MG63 (cell line): ENCODE data around the gene DMD. TPM values are rescaled to one million over a fixed set of nuclear protein-coding genes. Genes with fewer than 3 reads are reported as not detected.
"Not testable (repeated sequence)": the region's sequence is repeated elsewhere in the genome, so short reads cannot be mapped to it uniquely, and the experiment has no call there.

Source experiments
- DNase-seq: peaks from one replicate; pipeline ENCODE4 v3.0.0-alpha.2; 2020
- H3K27me3 ChIP-seq: fragments of 250-450 bp; sonication (Bioruptor Pico); 2 replicates; pipeline ENCODE4 v1.5.1; 2020; ENCODE audit warnings: mild to moderate bottlenecking, moderate library complexity
- H3K36me3 ChIP-seq: fragments of 250-450 bp; sonication (Bioruptor Pico); 2 replicates; pipeline ENCODE4 v1.5.1; 2020; ENCODE audit warnings: mild to moderate bottlenecking, moderate library complexity
- H3K4me3 ChIP-seq: fragments of 250-450 bp; sonication (Bioruptor Pico); 2 replicates; pipeline ENCODE4 v1.5.1; 2020; ENCODE audit warnings: mild to moderate bottlenecking, moderate library complexity
- H3K9me3 ChIP-seq: fragments of 250-450 bp; sonication (Bioruptor Pico); 2 replicates; pipeline ENCODE4 v1.5.1; 2020; ENCODE audit warnings: mild to moderate bottlenecking, moderate library complexity
- total RNA-seq: library from RNA; depleted of rRNA; stranded (reverse); fragments of >200 nt; shearing (Covaris generic); gene quantifications from 2 replicates; pipeline ENCODE4 v1.2.3, GENCODE V29; 2014; ENCODE audit warnings: low replicate concordance

The DMD gene
- total RNA-seq, 1 experiment from 2014 or later: 11.5 TPM

- DNase-seq: no peak
- no peaks in the 10 kb centered on the region for H3K27me3 ChIP-seq
Measured at GRCh38 chrX:32443841-32444240, 767.5 kb downstream of the DMD start.

GRCh38 chrX:32421266-32421665, 790.1 kb downstream of the DMD start:
- Histone ChIP-seq H3K4me3 (no peak overlapping the region), H3K27me3 (no peaks in the 10 kb centered on the region), H3K9me3 (no peaks in the 10 kb centered on the region), H3K36me3 (no peaks in the 10 kb centered on the region)
- DNase-seq: no peak

More at GRCh38 chrX:32443841-32444240, 767.5 kb downstream of the DMD start:
- Histone ChIP-seq H3K36me3 (no peaks in the 10 kb centered on the region), H3K4me3 (no peak overlapping the region), H3K9me3 (no peaks in the 10 kb centered on the region)

GRCh38 chrX:32408389-32408788, 803.0 kb downstream of the DMD start:
- Histone ChIP-seq H3K4me3 (no peak overlapping the region), H3K36me3 (no peaks in the 10 kb centered on the region), H3K9me3 (no peaks in the 10 kb centered on the region), H3K27me3 (no peaks in the 10 kb centered on the region)
- no peak for DNase-seq

GRCh38 chrX:32397562-32398216, 813.7 kb downstream of the DMD start:
- no peak for DNase-seq
- Histone ChIP-seq H3K27me3 (no peaks in the 10 kb centered on the region), H3K36me3 (no peaks in the 10 kb centered on the region), H3K9me3 (no peaks in the 10 kb centered on the region), H3K4me3 (no peak overlapping the region)

- no peak overlapping the region for H3K4me3 ChIP-seq
- no peaks in the 10 kb centered on the region for H3K27me3 ChIP-seq
- no peak for DNase-seq
- no peaks in the 10 kb centered on the region for H3K9me3 ChIP-seq
- no peaks in the 10 kb centered on the region for H3K36me3 ChIP-seq
Measured at GRCh38 chrX:32395878-32396277, 815.5 kb downstream of the DMD start.

- no peak overlapping the region for H3K4me3 ChIP-seq
- no peak for DNase-seq
- H3K27me3 ChIP-seq: no peaks in the 10 kb centered on the region
- no peaks in the 10 kb centered on the region for H3K9me3 ChIP-seq
- H3K36me3 ChIP-seq: no peaks in the 10 kb centered on the region
Measured at GRCh38 chrX:32392655-32393054, 818.7 kb downstream of the DMD start.

GRCh38 chrX:32370456-32371205, 840.7 kb downstream of the DMD start:
- no peaks in the 10 kb centered on the region for H3K36me3 ChIP-seq
- no peak for DNase-seq
- no peaks in the 10 kb centered on the region for H3K27me3 ChIP-seq
- H3K9me3 ChIP-seq: no peaks in the 10 kb centered on the region
- no peak overlapping the region for H3K4me3 ChIP-seq

- no peaks in the 10 kb centered on the region for H3K27me3 ChIP-seq
- H3K36me3 ChIP-seq: no peaks in the 10 kb centered on the region
- H3K9me3 ChIP-seq: no peaks in the 10 kb centered on the region
- no peak for DNase-seq
- H3K4me3 ChIP-seq: no peak overlapping the region
Measured at GRCh38 chrX:32293962-32294700, 917.2 kb downstream of the DMD start.

- Histone ChIP-seq H3K36me3 (no peaks in the 10 kb centered on the region), H3K4me3 (no peak overlapping the region), H3K27me3 (no peaks in the 10 kb centered on the region), H3K9me3 (no peaks in the 10 kb centered on the region)
- DNase-seq: no peak
Measured at GRCh38 chrX:32289356-32289755, 922.0 kb downstream of the DMD start.

- no peaks in the 10 kb centered on the region for H3K27me3 ChIP-seq
- no peak overlapping the region for H3K4me3 ChIP-seq
- H3K36me3 ChIP-seq: no peaks in the 10 kb centered on the region
- H3K9me3 ChIP-seq: no peaks in the 10 kb centered on the region
- DNase-seq: no peak
Measured at GRCh38 chrX:32281853-32282252, 929.5 kb downstream of the DMD start.

- H3K4me3 ChIP-seq: no peak overlapping the region
- no peak for DNase-seq
- H3K36me3 ChIP-seq: no peaks in the 10 kb centered on the region
- no peaks in the 10 kb centered on the region for H3K9me3 ChIP-seq
- H3K27me3 ChIP-seq: no peaks in the 10 kb centered on the region
Measured at GRCh38 chrX:32280921-32281320, 930.4 kb downstream of the DMD start.

- no peaks in the 10 kb centered on the region for H3K9me3 ChIP-seq
- no peaks in the 10 kb centered on the region for H3K27me3 ChIP-seq
- no peaks in the 10 kb centered on the region for H3K36me3 ChIP-seq
- no peak overlapping the region for H3K4me3 ChIP-seq
- no peak for DNase-seq
Measured at GRCh38 chrX:32280489-32280888, 930.9 kb downstream of the DMD start.

- H3K4me3 ChIP-seq: no peak overlapping the region
- no peaks in the 10 kb centered on the region for H3K9me3 ChIP-seq
- DNase-seq: no peak
- no peaks in the 10 kb centered on the region for H3K36me3 ChIP-seq
- H3K27me3 ChIP-seq: no peaks in the 10 kb centered on the region
Measured at GRCh38 chrX:32276153-32276552, 935.2 kb downstream of the DMD start.

GRCh38 chrX:32269866-32270265, 941.5 kb downstream of the DMD start:
- no peak for DNase-seq
- Histone ChIP-seq H3K9me3 (no peaks in the 10 kb centered on the region), H3K36me3 (no peaks in the 10 kb centered on the region), H3K4me3 (no peak overlapping the region), H3K27me3 (no peaks in the 10 kb centered on the region)

- Histone ChIP-seq H3K9me3 (no peaks in the 10 kb centered on the region), H3K4me3 (no peak overlapping the region), H3K27me3 (no peaks in the 10 kb centered on the region), H3K36me3 (no peaks in the 10 kb centered on the region)
- no peak for DNase-seq
Measured at GRCh38 chrX:32268207-32268606, 943.1 kb downstream of the DMD start.

GRCh38 chrX:32267796-32268195, 943.6 kb downstream of the DMD start:
- Histone ChIP-seq H3K36me3 (no peaks in the 10 kb centered on the region), H3K27me3 (no peaks in the 10 kb centered on the region), H3K9me3 (no peaks in the 10 kb centered on the region), H3K4me3 (no peak overlapping the region)
- no peak for DNase-seq

GRCh38 chrX:32246675-32247074, 964.7 kb downstream of the DMD start:
- H3K9me3 ChIP-seq, H3K27me3 ChIP-seq, H3K4me3 ChIP-seq, DNase-seq, H3K36me3 ChIP-seq: not testable (repeated sequence)
